ENCODE data around the gene USH1C. TPM values are rescaled to one million over a fixed set of nuclear protein-coding genes. Genes with fewer than 3 reads are reported as not detected.
A peak's percentile ranks its signal among the peaks of the same experiment; 100 is the strongest.

USH1C gene
- total RNA-seq, 1 experiment from 2014 or later = 101 TPM

- H3K4me1 ChIP-seq = peaks cover 9% of the 10 kb centered on the region
- H3K4me1 Mint-ChIP-seq (ENCODE audit: low read depth, unreplicated experiment) = peaks cover 2% of the 10 kb centered on the region
- no peak overlapping the region for H3K27ac Mint-ChIP-seq (ENCODE audit: unreplicated experiment)
- TF ChIP-seq, protein P1, sequence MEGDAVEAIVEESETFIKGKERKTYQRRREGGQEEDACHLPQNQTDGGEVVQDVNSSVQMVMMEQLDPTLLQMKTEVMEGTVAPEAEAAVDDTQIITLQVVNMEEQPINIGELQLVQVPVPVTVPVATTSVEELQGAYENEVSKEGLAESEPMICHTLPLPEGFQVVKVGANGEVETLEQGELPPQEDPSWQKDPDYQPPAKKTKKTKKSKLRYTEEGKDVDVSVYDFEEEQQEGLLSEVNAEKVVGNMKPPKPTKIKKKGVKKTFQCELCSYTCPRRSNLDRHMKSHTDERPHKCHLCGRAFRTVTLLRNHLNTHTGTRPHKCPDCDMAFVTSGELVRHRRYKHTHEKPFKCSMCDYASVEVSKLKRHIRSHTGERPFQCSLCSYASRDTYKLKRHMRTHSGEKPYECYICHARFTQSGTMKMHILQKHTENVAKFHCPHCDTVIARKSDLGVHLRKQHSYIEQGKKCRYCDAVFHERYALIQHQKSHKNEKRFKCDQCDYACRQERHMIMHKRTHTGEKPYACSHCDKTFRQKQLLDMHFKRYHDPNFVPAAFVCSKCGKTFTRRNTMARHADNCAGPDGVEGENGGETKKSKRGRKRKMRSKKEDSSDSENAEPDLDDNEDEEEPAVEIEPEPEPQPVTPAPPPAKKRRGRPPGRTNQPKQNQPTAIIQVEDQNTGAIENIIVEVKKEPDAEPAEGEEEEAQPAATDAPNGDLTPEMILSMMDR (IDR thresholded peaks at IDR 0.05; ENCODE audit: insufficient read depth in 1 of 2, low read depth in 1 of 2, low read length in 1 of 2, severe bottlenecking in 1 of 2, unreplicated experiment in 1 of 2) = no peak
- intact Hi-C loops (cut with micrococcal nuclease; ENCODE audit: unreplicated experiment) = no loop called here
- CTCF ChIA-PET = interaction anchor here (0.8 kb wide), 1 partner anchor 14 kb away, joined by 3 read pairs; no protein-coding TSS in a partner anchor
- no peaks in the 10 kb centered on the region for H3K36me3 ChIP-seq (ENCODE audit: control insufficient read depth, insufficient read depth, low read length)
- H3K36me3 Mint-ChIP-seq (ENCODE audit: insufficient read depth, unreplicated experiment) = peaks cover 5% of the 10 kb centered on the region
- no peaks in the 10 kb centered on the region for H3K9me3 ChIP-seq
- H3K27me3 ChIP-seq (replicated peaks; ENCODE audit: control insufficient read depth, insufficient read depth, low read length) = no peaks in the 10 kb centered on the region
- no peaks in the 10 kb centered on the region for H3K27me3 Mint-ChIP-seq (ENCODE audit: insufficient read depth, unreplicated experiment)
- no peak overlapping the region for H3K4me3 Mint-ChIP-seq (ENCODE audit: unreplicated experiment)
- no TSS peak for BruUV-seq (replicated peaks)
- POLR2A ChIA-PET = no interaction called here
- no peaks in the 10 kb centered on the region for H3K9me3 Mint-ChIP-seq (ENCODE audit: unreplicated experiment)
- DNase-seq = peak in 1 of 2 experiments; percentile 24
- no peak overlapping the region for H3K4me3 ChIP-seq (ENCODE audit: low read depth, low read length)
These were observed 8.4 kb upstream of the USH1C start for GRCh38 chr11:17552392-17553248.

DNA sequence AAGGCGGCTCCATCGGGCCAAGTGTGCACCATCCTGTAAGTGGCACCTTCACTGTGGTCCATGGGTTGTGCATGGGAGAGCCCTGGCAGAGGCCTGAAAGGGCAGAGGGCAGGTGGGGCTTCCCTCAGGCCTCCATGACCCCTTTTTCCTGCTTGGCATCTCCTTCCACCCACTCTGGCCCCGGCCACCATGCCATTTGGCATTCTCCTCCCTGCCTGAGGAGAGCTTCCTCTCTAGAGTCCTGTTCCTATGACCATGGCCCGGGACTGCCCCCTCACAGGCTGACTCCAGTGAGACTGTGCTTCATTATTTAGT is 7.8 kb upstream of the USH1C start:
- TF ChIP-seq, protein P1 (IDR thresholded peaks at IDR 0.05; ENCODE audit: insufficient read depth in 1 of 2, low read depth in 1 of 2, low read length in 1 of 2, severe bottlenecking in 1 of 2, unreplicated experiment in 1 of 2) = no peak
- intact Hi-C loops (cut with micrococcal nuclease; ENCODE audit: unreplicated experiment) = no loop called here
- no peaks in the 10 kb centered on the region for H3K27me3 Mint-ChIP-seq (ENCODE audit: insufficient read depth, unreplicated experiment)
- H3K4me3 Mint-ChIP-seq (ENCODE audit: unreplicated experiment) = no peak overlapping the region
- H3K36me3 ChIP-seq (ENCODE audit: control insufficient read depth, insufficient read depth, low read length) = no peaks in the 10 kb centered on the region
- BruUV-seq (replicated peaks) = no TSS peak
- no peaks in the 10 kb centered on the region for H3K9me3 ChIP-seq
- H3K27ac Mint-ChIP-seq (ENCODE audit: unreplicated experiment) = no peak overlapping the region
- peaks cover 11% of the 10 kb centered on the region for H3K4me1 ChIP-seq
- no peak overlapping the region for H3K4me3 ChIP-seq (ENCODE audit: low read depth, low read length)
- no peaks in the 10 kb centered on the region for H3K27me3 ChIP-seq (replicated peaks; ENCODE audit: control insufficient read depth, insufficient read depth, low read length)
- H3K36me3 Mint-ChIP-seq (ENCODE audit: insufficient read depth, unreplicated experiment) = peaks cover 10% of the 10 kb centered on the region
- POLR2A ChIA-PET = no interaction called here
- peaks cover 9% of the 10 kb centered on the region for H3K4me1 Mint-ChIP-seq (ENCODE audit: low read depth, unreplicated experiment)
- no peaks in the 10 kb centered on the region for H3K9me3 Mint-ChIP-seq (ENCODE audit: unreplicated experiment)
- no peak for DNase-seq
- CTCF ChIA-PET = no interaction called here

DNA sequence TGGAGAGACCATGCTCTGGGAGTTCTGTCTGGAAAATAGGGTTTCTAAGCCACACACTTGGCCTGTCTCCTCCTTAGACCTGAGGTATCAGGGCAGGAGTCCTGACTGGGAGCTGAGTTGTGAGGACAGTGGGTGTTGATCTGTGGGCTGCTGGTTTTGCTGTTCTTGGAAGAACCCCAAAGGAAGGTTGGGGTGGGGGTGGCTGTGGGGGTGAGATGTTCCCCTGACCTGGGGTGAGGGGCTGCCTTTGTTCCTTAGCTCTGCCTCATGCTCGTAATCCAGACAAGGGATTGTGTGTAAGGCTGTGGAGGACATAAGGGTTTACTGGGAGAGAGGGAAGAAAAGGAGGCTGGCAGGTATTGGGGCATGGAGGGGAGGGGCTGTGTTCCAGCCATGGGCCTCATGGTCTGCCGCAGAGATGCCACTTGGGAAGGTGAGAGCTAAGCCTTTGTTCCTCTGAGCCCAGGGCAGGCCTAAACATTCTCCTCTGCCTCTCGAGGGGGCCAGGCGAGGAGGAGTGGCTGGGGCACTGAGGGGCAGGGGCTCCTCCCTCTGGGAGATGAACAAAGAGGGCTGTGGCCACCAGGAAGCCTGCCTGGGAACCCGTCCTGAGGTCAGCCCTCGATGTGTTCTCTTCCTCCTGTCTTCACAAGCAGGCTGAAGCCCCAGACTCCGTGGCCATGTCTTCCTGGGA is 7.3 kb upstream of the USH1C start:
- peak in 1 of 2 experiments; percentile 26 for DNase-seq
- no peak overlapping the region for H3K4me3 Mint-ChIP-seq (ENCODE audit: unreplicated experiment)
- peaks cover 12% of the 10 kb centered on the region for H3K36me3 Mint-ChIP-seq (ENCODE audit: insufficient read depth, unreplicated experiment)
- Histone ChIP-seq H3K4me1 (peaks cover 15% of the 10 kb centered on the region), H3K27me3 (replicated peaks; ENCODE audit: control insufficient read depth, insufficient read depth, low read length) (no peaks in the 10 kb centered on the region), H3K9me3 (no peaks in the 10 kb centered on the region), H3K4me3 (ENCODE audit: low read depth, low read length) (no peak overlapping the region), H3K36me3 (ENCODE audit: control insufficient read depth, insufficient read depth, low read length) (no peaks in the 10 kb centered on the region)
- no TSS peak for BruUV-seq (replicated peaks)
- TF ChIP-seq, protein P1 (IDR thresholded peaks at IDR 0.05; ENCODE audit: insufficient read depth in 1 of 2, low read depth in 1 of 2, low read length in 1 of 2, severe bottlenecking in 1 of 2, unreplicated experiment in 1 of 2) = no peak
- ChIA-PET CTCF (no interaction called here), POLR2A (no interaction called here)
- H3K4me1 Mint-ChIP-seq (ENCODE audit: low read depth, unreplicated experiment) = peaks cover 13% of the 10 kb centered on the region
- intact Hi-C loops (cut with micrococcal nuclease; ENCODE audit: unreplicated experiment) = no loop called here
- no peaks in the 10 kb centered on the region for H3K9me3 Mint-ChIP-seq (ENCODE audit: unreplicated experiment)
- H3K27ac Mint-ChIP-seq (ENCODE audit: unreplicated experiment) = no peak overlapping the region
- no peaks in the 10 kb centered on the region for H3K27me3 Mint-ChIP-seq (ENCODE audit: insufficient read depth, unreplicated experiment)

Measured in Caco-2 (cell line).